Brain microvascular endothelial cell (primary cell): ENCODE results near the gene AP3B1.

ENCODE experiments used
- DNase-seq: peaks from one replicate; pipeline ENCODE4 v3.0.0-alpha.2; 2020
- H3K27ac ChIP-seq: fragments of 250-450 bp; sonication (Bioruptor Pico); 2 replicates; pipeline ENCODE4 v1.5.1; 2020; ENCODE audit warnings: mild to moderate bottlenecking, moderate library complexity
- H3K27me3 ChIP-seq: fragments of 250-450 bp; sonication (Bioruptor Pico); replicated peaks from 2 replicates; pipeline ENCODE4 v1.5.1; 2020; ENCODE audit warnings: mild to moderate bottlenecking
- H3K36me3 ChIP-seq: fragments of 250-450 bp; sonication (Bioruptor Pico); replicated peaks from 2 replicates; pipeline ENCODE4 v1.5.1; 2020; ENCODE audit warnings: mild to moderate bottlenecking
- H3K4me3 ChIP-seq: 2 replicates; pipeline ENCODE4 v1.5.1; 2011; ENCODE audit warnings: low read depth, mild to moderate bottlenecking, control low read depth, low read length, moderate library complexity
- CTCF ChIP-seq: IDR thresholded peaks from 2 replicates; pipeline ENCODE4 v1.5.1; 2011; ENCODE audit warnings: low read depth, mild to moderate bottlenecking, moderate library complexity, low read length, control low read depth, inconsistent platforms; ENCODE audit errors: missing control alignments
- in situ Hi-C: cut with HindIII; loops from 2 replicates; pipeline ENCODE4 v1.10.0; 2017; ENCODE audit warnings: low sequenced_read_pairs, low pct_ligation_motif_present

The AP3B1 gene

GRCh38 chr5:78279194-78279593, 15.3 kb downstream of the AP3B1 start:
- Histone ChIP-seq H3K27ac (no peak overlapping the region), H3K4me3 (no peak overlapping the region)

DNA sequence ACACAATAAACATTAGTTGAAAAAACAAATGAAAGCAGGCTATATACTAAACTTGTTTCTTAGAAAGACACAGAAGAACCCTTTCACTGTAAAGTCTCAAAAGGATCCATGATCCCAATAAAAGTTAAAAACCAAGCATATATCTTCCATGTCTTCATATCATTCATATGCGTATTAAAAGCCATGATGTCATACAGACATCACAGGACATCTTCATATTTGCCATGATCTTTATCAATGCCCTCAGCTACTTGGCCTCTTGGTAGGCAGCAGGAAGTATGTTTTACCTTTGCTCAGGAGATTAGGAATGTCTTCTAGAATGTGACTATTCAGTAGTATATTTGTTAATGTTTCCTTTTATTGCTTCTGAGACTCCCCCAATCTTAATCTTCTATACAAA, 16.8 kb downstream of the AP3B1 start:
- no peak for DNase-seq
- H3K27me3 ChIP-seq = no peaks in the 10 kb centered on the region
- in situ Hi-C loops = no loop called here
- TF ChIP-seq CTCF = no peak
- H3K4me3 ChIP-seq = no peak overlapping the region
- H3K27ac ChIP-seq = no peak overlapping the region
- no peaks in the 10 kb centered on the region for H3K36me3 ChIP-seq

More at GRCh38 chr5:78279194-78279593, 15.3 kb downstream of the AP3B1 start:
- no peaks in the 10 kb centered on the region for H3K27me3 ChIP-seq
- no peaks in the 10 kb centered on the region for H3K36me3 ChIP-seq
- in situ Hi-C loops = no loop called here
- DNase-seq = no peak
- TF ChIP-seq CTCF = no peak

DNA sequence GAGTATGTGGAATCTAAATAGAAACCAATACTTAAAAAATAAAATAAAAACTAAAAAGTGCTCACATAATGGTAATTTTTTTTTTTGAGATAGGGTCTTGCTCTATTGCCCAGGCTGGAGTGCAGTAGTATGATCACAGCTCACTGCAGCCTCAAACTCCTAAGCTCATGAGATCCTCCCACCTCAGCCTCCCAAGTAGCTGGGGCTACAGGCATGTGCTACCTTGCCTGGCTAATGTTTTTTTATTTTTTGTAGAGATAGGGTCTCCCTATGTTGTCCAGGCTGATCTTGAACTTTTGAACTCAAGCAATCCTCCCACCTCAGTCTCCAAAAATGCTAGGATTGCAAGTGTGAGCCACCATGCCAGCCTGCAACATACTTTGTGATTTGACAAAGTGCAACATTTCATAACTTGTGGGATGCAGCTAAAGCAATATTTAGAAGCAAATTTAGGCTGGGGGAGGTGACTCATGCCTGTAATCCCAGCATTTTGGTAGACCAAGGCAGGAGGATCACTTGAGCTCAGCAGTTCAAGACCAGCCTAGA, 18.4 kb downstream of the AP3B1 start:
- H3K27me3 ChIP-seq = no peaks in the 10 kb centered on the region

DNA sequence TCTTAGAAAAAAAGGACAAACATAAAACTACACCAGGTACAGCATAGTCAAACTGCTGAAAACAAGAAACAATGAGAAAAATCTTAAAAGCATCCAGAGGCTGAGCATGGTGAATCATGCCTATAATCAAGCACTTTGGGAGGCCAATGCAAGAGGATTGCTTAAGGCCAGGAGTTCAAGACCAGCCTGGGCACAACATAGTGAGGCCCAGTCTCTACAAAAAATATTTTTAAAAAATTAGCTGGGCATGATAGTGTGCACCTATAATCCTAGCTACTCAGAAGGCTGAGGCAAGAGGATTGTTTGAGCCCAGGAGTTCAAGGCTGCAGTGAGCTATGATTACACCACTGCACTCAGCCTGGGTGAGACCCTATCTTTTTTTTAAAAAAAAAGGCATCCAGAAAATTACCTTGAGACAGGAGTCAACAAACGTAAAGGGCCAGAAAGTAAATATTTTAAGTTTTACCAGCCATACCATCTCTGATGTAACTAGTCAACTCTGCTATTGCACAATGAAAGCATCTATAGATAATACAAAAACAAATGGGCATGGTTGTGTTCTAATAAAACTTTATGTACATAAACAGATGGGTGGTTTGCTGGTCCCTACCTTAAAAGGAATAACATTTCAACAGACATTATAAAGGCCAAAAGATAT, 19.8 kb downstream of the AP3B1 start:
- in situ Hi-C loops = no loop called here
- no peak for TF ChIP-seq CTCF
- Histone ChIP-seq H3K4me3 (no peak overlapping the region), H3K27me3 (no peaks in the 10 kb centered on the region), H3K27ac (no peak overlapping the region), H3K36me3 (no peaks in the 10 kb centered on the region)
- no peak for DNase-seq

More for the DNA sequence above, 18.4 kb downstream of the AP3B1 start:
- no peak overlapping the region for H3K4me3 ChIP-seq
- no peaks in the 10 kb centered on the region for H3K36me3 ChIP-seq
- H3K27ac ChIP-seq = no peak overlapping the region
- TF ChIP-seq CTCF = no peak
- peak; percentile 9 for DNase-seq
- in situ Hi-C loops = no loop called here

DNA sequence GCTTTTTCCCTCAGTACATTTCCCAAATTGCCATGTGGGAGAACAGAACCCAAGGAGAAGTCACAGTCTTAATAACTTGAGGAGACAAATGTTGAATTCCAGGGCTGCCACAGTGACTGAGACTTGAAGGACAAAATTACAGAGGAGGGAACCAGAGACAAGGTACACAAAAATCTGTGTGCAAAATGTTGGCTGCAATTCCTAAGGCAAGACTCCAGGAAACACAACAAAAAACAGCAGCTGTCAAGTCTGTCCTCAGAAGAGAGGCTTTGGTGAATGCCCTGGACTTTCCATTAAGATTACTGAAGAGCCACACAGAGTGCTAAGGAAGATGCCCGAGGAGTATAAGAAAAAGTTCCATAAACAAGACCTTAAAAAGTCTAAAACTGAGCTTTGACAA, 21.1 kb downstream of the AP3B1 start:
- no peak overlapping the region for H3K27ac ChIP-seq
- in situ Hi-C loops = no loop called here
- no peak for DNase-seq

More for the DNA sequence above, 21.1 kb downstream of the AP3B1 start:
- H3K27me3 ChIP-seq = no peaks in the 10 kb centered on the region
- H3K36me3 ChIP-seq = no peaks in the 10 kb centered on the region
- H3K4me3 ChIP-seq = no peak overlapping the region
- no peak for TF ChIP-seq CTCF
